B cell (primary cell): Measurements from ENCODE around the gene CDC5L. TPM values are rescaled to one million over a fixed set of nuclear protein-coding genes. Genes with fewer than 3 reads are reported as not detected.

Experiments
- ATAC-seq: fragments of 200-7000 bp; cut with Tn5 transposase; one replicate; pipeline ENCODE4 v1.10.0; 2021; ENCODE audit warnings: low read depth, mild to moderate bottlenecking, moderate number of reproducible peaks, moderate library complexity
- CTCF ChIA-PET: fragments of 350-600 bp; sonication (Branson Sonifier 250); formaldehyde crosslinking; loops from one replicate; lab custom pipeline; 2021; ENCODE audit warnings: antibody characterized with exemption, inconsistent platforms; lab: Charles Lee
- POLR2A ChIA-PET: fragments of 350-600 bp; sonication (Branson Sonifier 250); formaldehyde crosslinking; loops from one replicate; lab custom pipeline; 2021; ENCODE audit warnings: antibody characterized with exemption; lab: Charles Lee
- DNase-seq: peaks from one replicate; pipeline ENCODE4 v3.0.0; 2013
- H2AFZ ChIP-seq: 2 replicates; pipeline ENCODE4 v1.6.1; 2012; ENCODE audit warnings: mild to moderate bottlenecking, low read depth, low read length; ENCODE audit not compliant: insufficient read depth, poor library complexity, severe bottlenecking
- H3K27ac ChIP-seq, 2 donors: 1 replicate in 1 of 2; 2 replicates in 1 of 2; pipeline ENCODE4 v1.5.1; 2012 to 2013; ENCODE audit warnings: low read length in 2 of 2, mild to moderate bottlenecking in 2 of 2, moderate library complexity in 1 of 2
- H3K27me3 ChIP-seq, 4 experiments: fragments of 200-600 bp in 1 of 4; sonication (generic) in 1 of 4; replicated peaks in 1 of 4; 1 replicate in 2 of 4; 2 replicates in 2 of 4; pipeline versions ENCODE4 v1.6.1 to v1.7.0; 2013 to 2016; ENCODE audit warnings: low read length in 3 of 4, mild to moderate bottlenecking in 2 of 4, mixed read lengths in 1 of 4, moderate library complexity in 1 of 4; ENCODE audit not compliant: insufficient read depth in 4 of 4, control insufficient read depth in 3 of 4; ENCODE audit errors: control extremely low read depth in 1 of 4
- H3K36me3 ChIP-seq, 2 experiments: replicated peaks in 1 of 2; 1 replicate in 1 of 2; 2 replicates in 1 of 2; pipeline versions ENCODE4 v1.6.1 to v1.7.1; 2013; ENCODE audit warnings: low read length in 1 of 2; ENCODE audit not compliant: insufficient read depth in 2 of 2, control insufficient read depth in 1 of 2; ENCODE audit errors: control extremely low read depth in 1 of 2, extremely low read depth in 1 of 2
- H3K4me1 ChIP-seq, 2 donors: fragments of 200-600 bp in 1 of 2; sonication (generic) in 1 of 2; 1 replicate in 1 of 2; 2 replicates in 1 of 2; pipeline versions ENCODE4 v1.5.1 to v1.6.1; 2013 to 2017; ENCODE audit warnings: low read length in 2 of 2; ENCODE audit not compliant: control insufficient read depth in 2 of 2, insufficient read depth in 2 of 2
- H3K4me2 ChIP-seq: replicated peaks from 2 replicates; pipeline ENCODE3; 2012; ENCODE audit warnings: mild to moderate bottlenecking, low read depth, low read length; ENCODE audit not compliant: poor library complexity, severe bottlenecking
- H3K4me3 ChIP-seq, 5 experiments: fragments of 200-600 bp in 1 of 5; sonication (generic) in 1 of 5; 1 replicate in 3 of 5; 2 replicates in 2 of 5; pipeline versions ENCODE4 v1.5.1 to v1.7.0; 2011 to 2016; ENCODE audit warnings: low read length in 4 of 5, mild to moderate bottlenecking in 4 of 5, low read depth in 2 of 5, control low read depth in 1 of 5, moderate library complexity in 1 of 5; ENCODE audit not compliant: insufficient read depth in 1 of 5; ENCODE audit errors: control extremely low read depth in 1 of 5, extremely low read depth in 1 of 5
- H3K79me2 ChIP-seq: fragments of 200-600 bp; sonication (generic); one replicate; pipeline ENCODE4 v1.6.0; 2016; ENCODE audit warnings: low read length; ENCODE audit not compliant: control insufficient read depth, insufficient read depth
- H3K9ac ChIP-seq: fragments of 200-600 bp; sonication (generic); 2 replicates; pipeline ENCODE4 v1.6.1; 2017; ENCODE audit warnings: mild to moderate bottlenecking, low read length, moderate library complexity
- H3K9me3 ChIP-seq, 3 donors: one replicate each; pipeline versions ENCODE4 v1.6.1 to v1.7.1; 2013; ENCODE audit warnings: low read length in 2 of 3; ENCODE audit not compliant: control insufficient read depth in 2 of 3, insufficient read depth in 1 of 3; ENCODE audit errors: control extremely low read depth in 1 of 3
- H4K20me1 ChIP-seq: 2 replicates; pipeline ENCODE4 v1.6.0; 2012; ENCODE audit warnings: mild to moderate bottlenecking, low read length; ENCODE audit not compliant: insufficient read depth, control insufficient read depth, poor library complexity, severe bottlenecking
- H3K27ac Mint-ChIP-seq: one replicate; pipeline ENCODE4 v1.8.0; 2021; ENCODE audit warnings: mixed read lengths
- H3K27me3 Mint-ChIP-seq: one replicate; pipeline ENCODE4 v1.8.0; 2021; ENCODE audit warnings: mixed read lengths
- H3K4me1 Mint-ChIP-seq: one replicate; pipeline ENCODE4 v1.8.0; 2021; ENCODE audit warnings: mixed read lengths
- H3K4me3 Mint-ChIP-seq: one replicate; pipeline ENCODE4 v1.8.0; 2021; ENCODE audit warnings: mixed read lengths
- H3K9me3 Mint-ChIP-seq: one replicate; pipeline ENCODE4 v1.8.0; 2022; ENCODE audit warnings: mixed read lengths; ENCODE audit not compliant: insufficient read depth
- EZH2 ChIP-seq: IDR thresholded peaks from 2 replicates; pipeline ENCODE4 v1.6.1; 2012; ENCODE audit warnings: borderline replicate concordance, low read depth, mild to moderate bottlenecking, moderate library complexity, low read length; ENCODE audit not compliant: insufficient read depth, poor library complexity, severe bottlenecking
- WGBS: methylation state at CpG from one replicate; pipeline ENCODE4 v1.1.5; 2013; ENCODE audit warnings: missing lambda C conversion rate; ENCODE audit not compliant: insufficient coverage; 5-methylcytosine and 5-hydroxymethylcytosine counted together
- intact Hi-C: fragments of 100-400 bp; cut with micrococcal nuclease; formaldehyde crosslinking; loops from one replicate; pipeline ENCODE4 v1.10.0; 2022
- polyA plus RNA-seq: library from polyadenylated mRNA; depleted of rRNA; stranded (reverse); fragments of >200 nt; gene quantifications from 2 replicates; pipeline ENCODE4 v1.2.3, GENCODE V29; 2012
- total RNA-seq, 2 donors: library from RNA; stranded (reverse); fragments of 120-200 nt in 1 of 2; gene quantifications; 1 replicate in 1 of 2; 2 replicates in 1 of 2; pipeline versions ENCODE4 v1.2.3 to v1.2.4, GENCODE V29; 2013 to 2022
- TF ChIP-seq, protein P1 (sequence below): fragments of 200-600 bp; IDR thresholded peaks from one replicate; pipeline ENCODE4 v1.8.0; 2022; ENCODE audit warnings: antibody characterized with exemption, mild to moderate bottlenecking

The CDC5L gene
- total and polyA plus RNA-seq, 2 donors (not counting 1 experiment from before 2014, with no cell fraction given): 4.1 to 22.2 TPM

- no peaks in the 10 kb centered on the region for H3K9me3 Mint-ChIP-seq
- H3K79me2 ChIP-seq: no peaks in the 10 kb centered on the region
- no peak for TF ChIP-seq EZH2
- TF ChIP-seq, protein P1, sequence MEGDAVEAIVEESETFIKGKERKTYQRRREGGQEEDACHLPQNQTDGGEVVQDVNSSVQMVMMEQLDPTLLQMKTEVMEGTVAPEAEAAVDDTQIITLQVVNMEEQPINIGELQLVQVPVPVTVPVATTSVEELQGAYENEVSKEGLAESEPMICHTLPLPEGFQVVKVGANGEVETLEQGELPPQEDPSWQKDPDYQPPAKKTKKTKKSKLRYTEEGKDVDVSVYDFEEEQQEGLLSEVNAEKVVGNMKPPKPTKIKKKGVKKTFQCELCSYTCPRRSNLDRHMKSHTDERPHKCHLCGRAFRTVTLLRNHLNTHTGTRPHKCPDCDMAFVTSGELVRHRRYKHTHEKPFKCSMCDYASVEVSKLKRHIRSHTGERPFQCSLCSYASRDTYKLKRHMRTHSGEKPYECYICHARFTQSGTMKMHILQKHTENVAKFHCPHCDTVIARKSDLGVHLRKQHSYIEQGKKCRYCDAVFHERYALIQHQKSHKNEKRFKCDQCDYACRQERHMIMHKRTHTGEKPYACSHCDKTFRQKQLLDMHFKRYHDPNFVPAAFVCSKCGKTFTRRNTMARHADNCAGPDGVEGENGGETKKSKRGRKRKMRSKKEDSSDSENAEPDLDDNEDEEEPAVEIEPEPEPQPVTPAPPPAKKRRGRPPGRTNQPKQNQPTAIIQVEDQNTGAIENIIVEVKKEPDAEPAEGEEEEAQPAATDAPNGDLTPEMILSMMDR: peak; percentile 72
- DNase-seq (peak; percentile 63), ATAC-seq (peak; percentile 39)
- no peaks in the 10 kb centered on the region for H3K9me3 ChIP-seq
- POLR2A ChIA-PET: no interaction called here
- H3K4me1 Mint-ChIP-seq: no peaks in the 10 kb centered on the region
- H3K9ac ChIP-seq: no peak overlapping the region
- no peaks in the 10 kb centered on the region for H3K36me3 ChIP-seq
- CTCF ChIA-PET: interaction anchor here (0.8 to 3.9 kb wide), 18 partner anchors 9 to 1934 kb away, joined by 3 to 65 read pairs (median 6); no protein-coding TSS in a partner anchor
- WGBS: 45% methylated on average over 22 of the region's 23 CpGs
- intact Hi-C loops: loop anchor here (5.0 kb wide), 1 partner anchor 1236 kb away; no protein-coding TSS in a partner anchor
- H3K4me1 ChIP-seq: peaks cover 0 to 6% of the 10 kb centered on the region in 2 donors
- H3K27me3 Mint-ChIP-seq: peaks cover 15% of the 10 kb centered on the region
- H3K27me3 ChIP-seq: peaks cover 0 to 9% (median 1%) of the 10 kb centered on the region in 4 experiments
- no peak overlapping the region for H3K4me3 Mint-ChIP-seq
- H2AFZ ChIP-seq: peak overlapping the region; percentile 29
- H3K27ac Mint-ChIP-seq: no peak overlapping the region
- H3K4me2 ChIP-seq: peak overlapping the region; percentile 30
- no peak overlapping the region for H3K27ac ChIP-seq
- H4K20me1 ChIP-seq: no peaks in the 10 kb centered on the region
- H3K4me3 ChIP-seq: no peak overlapping the region
Observed at GRCh38 chr6:44475779-44476434, 88.4 kb downstream of the CDC5L start.

- ChIA-PET CTCF (interaction anchor here (1.6 to 3.9 kb wide), 8 partner anchors 9 to 1452 kb away, joined by 4 to 65 read pairs (median 10); no protein-coding TSS in a partner anchor), POLR2A (no interaction called here)
- no peaks in the 10 kb centered on the region for H3K36me3 ChIP-seq
- H3K4me2 ChIP-seq: no peak overlapping the region
- H3K9ac ChIP-seq: no peak overlapping the region
- Mint-ChIP-seq H3K4me1 (no peaks in the 10 kb centered on the region), H3K9me3 (no peaks in the 10 kb centered on the region), H3K4me3 (no peak overlapping the region), H3K27ac (no peak overlapping the region), H3K27me3 (peaks cover 15% of the 10 kb centered on the region)
- no peaks in the 10 kb centered on the region for H4K20me1 ChIP-seq
- 96% methylated on average over 6 of the region's 10 CpGs for WGBS
- no peaks in the 10 kb centered on the region for H3K79me2 ChIP-seq
- H3K27me3 ChIP-seq: peaks cover 0 to 9% (median 1%) of the 10 kb centered on the region in 4 experiments
- no peak for TF ChIP-seq EZH2
- TF ChIP-seq, protein P1: no peak
- intact Hi-C loops: loop anchor here (5.0 kb wide), 1 partner anchor 1235 kb away; no protein-coding TSS in a partner anchor
- no peak overlapping the region for H3K27ac ChIP-seq
- peaks cover 0 to 6% of the 10 kb centered on the region in 2 donors for H3K4me1 ChIP-seq
- ATAC-seq (no peak), DNase-seq (no peak)
- no peak overlapping the region for H3K4me3 ChIP-seq
- H2AFZ ChIP-seq: no peak overlapping the region
- no peaks in the 10 kb centered on the region for H3K9me3 ChIP-seq
Observed at GRCh38 chr6:44476849-44477248, 89.3 kb downstream of the CDC5L start.
